ENCODE data around the gene SPATA13.

- TF ChIP-seq JUND (IDR thresholded peaks at IDR 0.05): no peak
- no peak for TF ChIP-seq POLR2A (IDR thresholded peaks at IDR 0.05; ENCODE audit: borderline replicate concordance, extremely low read depth, insufficient read depth, insufficient read length)
These were observed 133.2 kb downstream of the SPATA13 start for GRCh38 chr13:24293746-24294145.

Data from HCT116 (cell line).